ENCODE data around the gene TAGLN3.

DNA sequence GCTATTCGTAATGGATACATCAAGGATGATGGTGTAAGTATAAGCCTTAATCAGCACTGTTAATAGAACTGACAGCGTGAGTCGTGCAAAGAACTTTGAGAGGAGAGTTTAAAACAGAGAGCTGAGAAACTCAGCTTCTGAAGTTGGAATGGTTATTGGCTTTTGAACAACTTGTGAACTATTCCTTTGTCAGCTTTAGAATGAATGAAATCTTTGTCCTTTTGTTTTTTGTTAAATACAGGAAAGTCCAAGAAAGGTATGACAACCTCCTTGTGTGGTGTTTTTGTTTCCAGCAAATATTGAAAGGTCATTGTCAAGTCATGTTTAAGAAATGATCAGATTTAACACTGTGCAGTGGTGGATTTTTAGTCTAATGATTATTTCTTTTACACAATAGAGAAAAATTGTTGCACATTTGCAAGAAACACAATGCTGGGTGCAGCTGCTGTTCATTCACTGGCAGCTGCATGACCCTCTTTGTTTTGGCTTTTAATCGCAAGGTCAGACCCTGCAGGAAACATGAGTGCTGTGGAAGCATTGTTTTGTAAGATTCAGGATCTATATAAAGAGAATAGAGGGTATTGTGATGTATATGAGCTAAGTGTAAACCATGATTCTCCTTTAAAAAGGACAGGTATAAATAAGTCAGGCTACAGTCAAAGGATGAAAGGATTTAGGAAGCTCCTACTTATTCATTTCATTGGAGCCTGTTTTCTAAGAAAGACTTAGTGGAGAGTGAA is 41.6 kb upstream of the TAGLN3 start:
- TF ChIP-seq, protein P1, sequence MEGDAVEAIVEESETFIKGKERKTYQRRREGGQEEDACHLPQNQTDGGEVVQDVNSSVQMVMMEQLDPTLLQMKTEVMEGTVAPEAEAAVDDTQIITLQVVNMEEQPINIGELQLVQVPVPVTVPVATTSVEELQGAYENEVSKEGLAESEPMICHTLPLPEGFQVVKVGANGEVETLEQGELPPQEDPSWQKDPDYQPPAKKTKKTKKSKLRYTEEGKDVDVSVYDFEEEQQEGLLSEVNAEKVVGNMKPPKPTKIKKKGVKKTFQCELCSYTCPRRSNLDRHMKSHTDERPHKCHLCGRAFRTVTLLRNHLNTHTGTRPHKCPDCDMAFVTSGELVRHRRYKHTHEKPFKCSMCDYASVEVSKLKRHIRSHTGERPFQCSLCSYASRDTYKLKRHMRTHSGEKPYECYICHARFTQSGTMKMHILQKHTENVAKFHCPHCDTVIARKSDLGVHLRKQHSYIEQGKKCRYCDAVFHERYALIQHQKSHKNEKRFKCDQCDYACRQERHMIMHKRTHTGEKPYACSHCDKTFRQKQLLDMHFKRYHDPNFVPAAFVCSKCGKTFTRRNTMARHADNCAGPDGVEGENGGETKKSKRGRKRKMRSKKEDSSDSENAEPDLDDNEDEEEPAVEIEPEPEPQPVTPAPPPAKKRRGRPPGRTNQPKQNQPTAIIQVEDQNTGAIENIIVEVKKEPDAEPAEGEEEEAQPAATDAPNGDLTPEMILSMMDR (IDR thresholded peaks at IDR 0.05), result no peak
- TF ChIP-seq POLR2AphosphoS5 (IDR thresholded peaks at IDR 0.05) (no peak), POLR2A (IDR thresholded peaks at IDR 0.05) (no peak)
